Astrocyte of the spinal cord (primary cell): ENCODE results near the gene MALL.

Experiments
- DNase-seq: peaks from one replicate; pipeline ENCODE4 v3.0.0; 2011; ENCODE audit warnings: low read depth, low spot score
- H3K4me3 ChIP-seq: 2 replicates; pipeline ENCODE4 v1.5.1; 2011; ENCODE audit warnings: low read depth, mild to moderate bottlenecking, low read length, moderate library complexity
- CTCF ChIP-seq: IDR thresholded peaks from 2 replicates; pipeline ENCODE4 v1.5.1; 2012; ENCODE audit warnings: low read depth, mild to moderate bottlenecking, low read length, inconsistent platforms
- in situ Hi-C: cut with HindIII; loops from 2 replicates; pipeline ENCODE4 v1.10.0; 2017; ENCODE audit warnings: low sequenced_read_pairs

MALL gene

GRCh38 chr2:110146945-110147332 is 31.3 kb upstream of the MALL start:
- no peak for TF ChIP-seq CTCF
- in situ Hi-C loops, result no loop called here
- H3K4me3 ChIP-seq, result no peak overlapping the region
- DNase-seq, result no peak

GRCh38 chr2:110146183-110146944 is 30.7 kb upstream of the MALL start:
- no peak for DNase-seq
- H3K4me3 ChIP-seq, result no peak overlapping the region
- in situ Hi-C loops, result no loop called here
- TF ChIP-seq CTCF, result no peak

- H3K4me3 ChIP-seq, result no peak overlapping the region
- no peak for TF ChIP-seq CTCF
- no peak for DNase-seq
- in situ Hi-C loops, result no loop called here
These were observed 28.4 kb upstream of the MALL start for GRCh38 chr2:110143982-110144381.

GRCh38 chr2:110140401-110140800 is 24.8 kb upstream of the MALL start:
- in situ Hi-C loops, result no loop called here
- DNase-seq, result no peak
- H3K4me3 ChIP-seq, result no peak overlapping the region
- TF ChIP-seq CTCF, result no peak

GRCh38 chr2:110134025-110134424 is 18.4 kb upstream of the MALL start:
- no peak for DNase-seq
- in situ Hi-C loops, result no loop called here
- TF ChIP-seq CTCF, result no peak
- H3K4me3 ChIP-seq, result no peak overlapping the region

GRCh38 chr2:110131166-110131565 is 15.5 kb upstream of the MALL start:
- no peak for TF ChIP-seq CTCF
- in situ Hi-C loops, result no loop called here
- H3K4me3 ChIP-seq, result no peak overlapping the region
- DNase-seq, result no peak
